GM19351 (cell line): ENCODE results near the gene MYO18B.

Experiments used
- ATAC-seq: cut with Tn5 transposase; IDR thresholded peaks from one replicate; pipeline ENCODE4 v1.9.1; 2021; ENCODE audit warnings: mild to moderate bottlenecking, moderate library complexity; ENCODE audit not compliant: unreplicated experiment

Gene MYO18B

GRCh38 chr22:25890651-25891050 lies 148.7 kb downstream of the MYO18B start:
- ATAC-seq = no peak

GRCh38 chr22:25892678-25893077 lies 150.7 kb downstream of the MYO18B start:
- ATAC-seq = no peak

GRCh38 chr22:25895678-25896077 lies 153.7 kb downstream of the MYO18B start:
- ATAC-seq = no peak

GRCh38 chr22:25896098-25896497 lies 154.1 kb downstream of the MYO18B start:
- no peak for ATAC-seq

DNA sequence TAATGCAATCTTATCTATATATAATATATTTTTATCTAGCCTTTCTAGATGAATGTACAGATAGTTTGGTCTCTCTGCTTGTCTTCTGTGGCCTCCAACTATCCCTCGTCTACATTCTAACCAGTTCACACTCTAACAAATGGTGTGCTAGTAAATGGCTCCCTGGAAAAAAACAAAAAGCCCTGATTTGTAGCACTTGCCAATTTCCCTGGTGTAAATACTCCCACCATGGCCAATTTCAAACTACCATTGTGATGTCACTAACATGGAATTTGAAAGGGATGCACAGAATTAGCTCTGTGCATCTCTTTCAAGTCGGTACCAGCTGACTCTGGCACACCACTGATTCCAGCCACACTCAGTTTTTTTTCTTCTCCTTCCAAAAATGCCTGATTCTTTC lies 154.6 kb downstream of the MYO18B start:
- ATAC-seq = no peak

GRCh38 chr22:25898707-25899365 lies 156.8 kb downstream of the MYO18B start:
- no peak for ATAC-seq

DNA sequence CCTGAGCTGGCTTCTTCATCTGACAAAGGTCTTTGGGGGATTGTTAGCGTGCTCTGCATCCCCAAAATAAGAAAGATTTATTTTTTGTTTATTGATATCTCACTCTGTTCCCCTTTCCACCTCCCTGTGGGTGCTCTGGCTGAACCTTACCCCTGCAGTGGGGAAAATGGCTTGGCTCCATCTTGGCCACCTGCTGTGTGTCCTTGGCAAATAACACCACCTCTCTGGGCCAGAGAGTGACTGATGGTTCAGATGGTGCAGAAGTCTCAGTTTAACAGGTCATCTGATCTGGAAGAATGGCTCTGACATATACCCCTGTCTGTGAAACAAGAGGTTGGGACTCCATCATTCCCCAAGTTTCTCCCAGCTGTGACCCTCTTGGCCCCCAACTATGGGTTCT lies 157.6 kb downstream of the MYO18B start:
- no peak for ATAC-seq

DNA sequence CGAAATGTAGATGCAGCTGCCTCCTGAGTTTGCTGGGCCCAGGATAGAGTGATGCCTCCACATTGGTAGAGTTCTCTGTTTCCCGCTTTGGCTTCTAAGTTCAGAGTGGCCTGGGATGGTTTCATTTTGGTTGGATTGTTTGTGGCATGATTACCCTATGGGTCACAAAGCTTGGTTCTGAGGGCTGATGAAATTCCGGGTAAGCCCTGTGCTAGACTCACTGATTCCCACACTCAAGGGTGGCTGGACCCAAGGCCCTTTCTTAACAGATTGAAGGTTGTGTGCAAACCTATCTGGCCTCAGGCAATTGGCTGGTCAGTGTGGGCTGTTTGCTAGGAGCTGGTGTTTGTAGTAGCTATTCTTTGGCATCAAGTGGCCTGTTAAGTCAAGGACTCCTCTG lies 158.4 kb downstream of the MYO18B start:
- ATAC-seq = no peak

DNA sequence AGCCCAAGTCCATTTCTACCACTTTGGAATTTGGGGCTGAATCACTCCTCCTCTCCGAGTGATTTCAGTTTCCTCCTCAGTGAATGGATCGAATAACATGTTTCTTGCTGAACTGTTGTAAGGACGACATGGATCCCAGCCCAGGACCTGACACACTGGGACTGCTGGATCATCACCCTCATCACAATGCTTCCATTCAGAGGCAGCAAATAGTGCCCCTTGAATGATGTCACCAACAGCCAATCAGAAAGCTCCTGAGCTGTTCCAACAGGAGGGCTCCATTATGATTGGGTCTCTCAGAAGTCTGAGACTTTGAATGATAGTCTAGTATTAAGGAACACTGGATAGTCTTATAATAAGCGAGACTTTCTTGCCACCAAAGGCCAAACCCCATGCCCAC lies 158.9 kb downstream of the MYO18B start:
- no peak for ATAC-seq

GRCh38 chr22:25902402-25902801 lies 160.4 kb downstream of the MYO18B start:
- ATAC-seq = no peak

DNA sequence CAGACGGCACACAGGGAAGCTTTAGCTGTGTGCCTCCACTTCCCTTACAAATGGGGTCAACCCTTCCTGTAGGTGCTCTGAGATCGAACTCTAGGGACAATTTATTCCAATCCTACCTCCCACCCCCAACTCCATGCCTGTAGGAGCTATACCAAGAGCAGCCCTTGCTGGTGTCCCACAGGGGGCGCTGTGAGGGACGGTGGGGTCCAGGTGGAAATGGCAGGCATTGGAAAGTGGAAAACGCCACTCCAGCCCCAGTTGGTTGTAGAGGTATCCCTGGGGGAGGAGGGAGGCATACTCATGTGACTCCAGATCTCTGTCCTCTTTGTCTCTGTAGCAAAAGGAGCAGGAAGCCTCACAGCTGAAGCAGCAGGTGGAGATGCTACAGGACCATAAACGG lies 161.3 kb downstream of the MYO18B start:
- ATAC-seq = no peak

DNA sequence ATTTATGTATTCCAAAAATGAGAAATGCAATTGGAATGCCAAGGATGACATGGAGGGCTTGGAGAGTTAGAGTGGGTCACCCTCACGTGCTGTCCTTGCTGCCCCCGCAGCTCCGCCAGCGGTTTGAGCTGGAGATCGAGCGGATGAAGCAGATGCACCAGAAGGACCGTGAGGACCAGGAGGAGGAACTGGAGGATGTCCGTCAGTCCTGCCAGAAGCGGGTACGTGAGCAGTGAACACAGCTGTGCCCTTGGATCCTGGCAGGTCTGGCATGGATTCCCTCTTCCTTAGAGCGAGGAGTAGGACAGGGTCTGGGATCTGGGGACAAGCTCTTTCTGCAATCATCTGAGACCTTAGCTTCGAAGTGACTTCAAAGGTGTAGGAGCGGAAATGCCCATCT lies 166.2 kb downstream of the MYO18B start:
- no peak for ATAC-seq

DNA sequence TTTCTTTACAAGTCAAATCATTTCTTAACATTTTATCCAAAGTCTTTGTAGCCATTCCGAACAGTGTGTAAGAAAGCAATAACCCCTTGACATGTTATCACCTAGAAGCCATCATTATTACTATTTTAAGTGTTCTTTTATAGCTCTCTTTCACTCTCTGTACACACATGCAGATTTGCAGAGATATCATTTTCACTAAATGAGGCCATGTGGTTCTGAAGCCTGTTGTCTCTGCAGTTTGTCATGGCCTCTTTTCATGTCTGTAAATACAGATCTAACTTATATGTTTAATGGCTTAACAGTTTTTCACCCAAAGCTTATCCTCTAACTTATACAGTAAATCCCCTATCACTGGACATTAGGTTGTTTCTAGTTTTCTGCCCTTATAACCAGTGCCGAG lies 166.8 kb downstream of the MYO18B start:
- no peak for ATAC-seq

DNA sequence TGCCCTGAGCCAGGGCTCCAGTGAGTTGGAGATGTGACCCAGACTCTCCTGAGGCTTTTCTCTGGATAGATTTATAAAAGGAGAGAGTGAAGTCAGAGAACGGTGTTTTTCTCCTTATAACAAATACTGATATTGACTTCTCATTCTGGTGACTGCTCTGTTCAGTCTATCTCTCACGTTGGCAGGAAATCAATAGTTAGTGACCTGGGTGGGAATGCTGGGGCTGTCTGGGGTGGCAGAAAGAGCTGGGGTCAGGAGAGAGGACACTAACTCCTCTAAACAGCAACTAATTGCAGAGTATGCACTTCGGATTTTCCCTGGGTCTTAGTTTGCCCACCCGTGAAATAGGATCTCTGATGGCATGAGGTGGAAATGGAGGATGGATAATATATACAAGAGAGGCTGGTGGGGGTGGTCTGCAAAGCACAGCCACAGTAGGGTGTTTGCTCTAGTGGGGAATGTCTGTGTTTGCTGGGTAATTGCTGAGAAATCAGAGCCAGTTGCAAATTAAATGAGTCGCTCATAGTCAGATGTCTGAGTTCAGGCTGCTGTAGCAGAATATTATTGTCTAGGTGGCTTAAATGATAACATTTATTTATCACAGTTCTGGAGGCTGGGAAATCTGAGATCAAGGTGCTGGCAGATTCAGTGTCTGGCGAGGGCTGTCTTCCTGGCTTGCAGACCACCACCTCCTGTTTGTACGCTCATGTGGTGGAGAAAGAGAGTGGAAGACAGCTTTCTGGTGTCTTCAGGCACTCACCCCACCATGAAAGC lies 167.8 kb downstream of the MYO18B start:
- ATAC-seq = no peak

- ATAC-seq = no peak
These were observed 169.4 kb downstream of the MYO18B start for GRCh38 chr22:25911243-25911972.

DNA sequence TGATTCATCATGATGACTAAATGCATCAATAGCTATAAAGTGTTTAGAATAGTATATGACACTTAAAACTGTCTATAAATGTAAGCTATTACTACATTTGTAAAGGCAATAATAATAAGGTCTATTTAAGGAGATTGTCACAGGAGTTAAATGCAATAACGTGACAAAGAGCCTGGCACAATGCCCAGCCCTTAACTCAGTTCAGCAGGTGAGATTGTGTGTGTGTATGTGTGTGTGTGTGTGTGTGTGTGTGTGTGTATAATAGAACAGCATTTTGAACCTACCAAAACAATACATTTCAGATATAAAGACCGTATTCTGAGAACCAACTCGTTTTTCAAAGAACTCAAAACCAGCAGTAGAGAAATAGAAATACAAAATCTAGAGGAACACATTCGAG lies 177.5 kb downstream of the MYO18B start:
- no peak for ATAC-seq

DNA sequence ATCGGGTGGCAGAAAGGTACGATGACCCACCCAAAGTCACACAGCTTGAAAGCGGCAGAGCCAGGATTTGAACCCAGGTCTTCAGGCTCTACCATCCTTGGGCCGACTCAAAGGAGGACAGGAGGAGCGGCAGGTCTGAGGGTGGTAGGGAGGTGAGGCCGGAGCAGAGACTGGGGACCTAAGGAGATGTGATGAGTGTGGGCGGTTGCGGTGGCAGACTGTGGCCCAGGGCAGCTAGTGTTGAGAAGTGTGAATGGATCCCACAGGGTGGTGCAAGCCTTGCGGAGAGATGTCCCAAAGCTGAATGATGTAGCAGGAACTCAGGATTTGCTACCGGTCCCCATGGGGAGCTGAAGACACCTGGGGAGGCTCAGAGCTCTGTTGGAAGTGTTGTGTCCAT lies 180.2 kb downstream of the MYO18B start:
- ATAC-seq = no peak

DNA sequence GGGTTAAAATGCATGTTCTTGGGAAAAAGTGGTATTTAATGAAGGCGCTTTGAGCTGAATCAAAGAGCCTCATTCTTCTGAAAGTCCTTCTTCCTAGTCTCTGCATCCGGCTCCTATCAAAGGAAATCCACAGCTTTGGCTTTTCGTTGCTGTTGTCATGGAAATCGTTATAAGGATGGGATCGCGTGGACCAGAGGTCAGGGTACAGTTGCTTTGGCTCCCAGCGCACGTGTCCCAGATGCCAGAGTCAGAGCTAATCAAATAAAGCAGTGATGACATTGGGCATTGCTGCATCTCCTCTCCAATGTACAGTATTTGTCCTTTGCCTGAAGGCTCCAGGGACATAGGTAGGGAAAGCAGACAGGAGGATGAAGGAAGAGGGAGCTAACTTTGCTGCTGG lies 181.9 kb downstream of the MYO18B start:
- no peak for ATAC-seq

DNA sequence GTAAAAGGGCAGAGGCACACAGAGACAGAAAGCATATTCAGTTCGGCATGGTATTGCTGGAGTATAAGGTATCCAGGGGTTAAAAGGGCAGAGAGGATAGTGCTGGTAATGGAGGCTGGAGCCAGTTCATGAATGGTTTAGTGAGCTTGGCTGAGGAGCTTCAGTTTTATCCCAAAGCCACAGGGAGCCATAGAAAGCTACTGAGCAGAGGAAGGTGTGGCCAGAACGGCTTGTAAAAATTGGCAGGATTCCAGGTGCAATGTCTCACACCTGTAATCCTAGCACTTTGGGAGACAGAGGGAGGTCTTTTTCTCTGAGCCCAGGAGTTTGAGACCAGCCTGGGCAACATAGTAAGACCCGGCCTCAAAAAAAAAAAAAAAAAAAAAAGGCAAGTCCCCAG lies 186.1 kb downstream of the MYO18B start:
- no peak for ATAC-seq

DNA sequence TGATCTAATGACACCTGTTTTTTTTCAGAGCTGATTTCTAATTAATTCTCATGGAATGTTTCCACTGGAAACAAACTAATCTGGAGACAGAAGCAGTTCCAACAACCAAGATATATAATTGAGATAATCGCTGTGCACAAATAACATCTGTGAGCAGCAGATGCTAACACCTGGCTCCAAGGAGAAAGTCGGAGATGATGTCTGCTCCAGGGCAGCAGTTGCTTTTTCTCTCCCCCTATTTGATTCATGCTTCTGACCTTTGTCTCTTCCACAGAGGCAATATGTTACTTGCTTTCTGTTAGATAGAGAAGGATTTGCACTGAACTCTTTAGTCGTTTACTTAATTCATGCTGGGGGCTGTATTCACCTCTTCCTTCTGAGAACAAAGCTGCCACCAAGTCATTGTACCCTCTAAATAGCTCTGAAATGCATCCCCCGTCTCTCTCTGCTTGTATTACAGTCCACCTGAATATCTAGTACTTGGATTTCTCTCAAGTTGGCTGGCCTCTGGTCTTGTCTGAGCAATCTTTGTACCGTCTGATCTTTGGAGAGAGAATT lies 187.4 kb downstream of the MYO18B start:
- no peak for ATAC-seq

- no peak for ATAC-seq
These were observed 188.1 kb downstream of the MYO18B start for GRCh38 chr22:25930083-25930482.
